ENCODE results near the gene FBXO36. TPM values are rescaled to one million over a fixed set of nuclear protein-coding genes. Genes with fewer than 3 reads are reported as not detected.

The FBXO36 gene
- total and polyA plus RNA-seq, 2 of the 13 experiments (the other 11 are each of a cell fraction or from before 2014, with no cell fraction given) = 2.8 TPM

DNA sequence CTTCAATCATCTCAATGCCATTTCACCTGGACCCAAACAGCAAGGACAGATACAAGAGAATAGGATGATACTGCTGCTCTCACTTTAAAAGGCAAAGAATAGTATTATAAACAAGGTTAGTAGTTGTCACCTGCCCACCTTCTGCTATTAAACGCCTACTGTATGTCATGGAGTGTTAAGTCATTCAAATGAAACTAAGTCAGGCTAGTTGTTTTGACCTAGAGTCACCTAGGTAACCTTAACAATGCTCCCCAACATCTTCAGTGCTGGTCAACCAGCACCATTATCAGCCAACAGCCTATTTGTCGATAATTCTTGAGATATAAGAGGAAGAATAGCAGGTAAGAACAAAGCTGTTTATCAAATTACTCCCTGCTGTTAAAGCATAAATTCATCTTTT lies 39.7 kb upstream of the FBXO36 start (continued):
- TF ChIP-seq NBN (conservative IDR thresholded peaks at IDR 0.05) (no peak), BORCS8-MEF2B (CRISPR knock-in tag; IDR thresholded peaks at IDR 0.05) (no peak), ZNF446 (CRISPR knock-in tag; IDR thresholded peaks at IDR 0.05) (no peak)
- TF ChIP-seq, protein P1, sequence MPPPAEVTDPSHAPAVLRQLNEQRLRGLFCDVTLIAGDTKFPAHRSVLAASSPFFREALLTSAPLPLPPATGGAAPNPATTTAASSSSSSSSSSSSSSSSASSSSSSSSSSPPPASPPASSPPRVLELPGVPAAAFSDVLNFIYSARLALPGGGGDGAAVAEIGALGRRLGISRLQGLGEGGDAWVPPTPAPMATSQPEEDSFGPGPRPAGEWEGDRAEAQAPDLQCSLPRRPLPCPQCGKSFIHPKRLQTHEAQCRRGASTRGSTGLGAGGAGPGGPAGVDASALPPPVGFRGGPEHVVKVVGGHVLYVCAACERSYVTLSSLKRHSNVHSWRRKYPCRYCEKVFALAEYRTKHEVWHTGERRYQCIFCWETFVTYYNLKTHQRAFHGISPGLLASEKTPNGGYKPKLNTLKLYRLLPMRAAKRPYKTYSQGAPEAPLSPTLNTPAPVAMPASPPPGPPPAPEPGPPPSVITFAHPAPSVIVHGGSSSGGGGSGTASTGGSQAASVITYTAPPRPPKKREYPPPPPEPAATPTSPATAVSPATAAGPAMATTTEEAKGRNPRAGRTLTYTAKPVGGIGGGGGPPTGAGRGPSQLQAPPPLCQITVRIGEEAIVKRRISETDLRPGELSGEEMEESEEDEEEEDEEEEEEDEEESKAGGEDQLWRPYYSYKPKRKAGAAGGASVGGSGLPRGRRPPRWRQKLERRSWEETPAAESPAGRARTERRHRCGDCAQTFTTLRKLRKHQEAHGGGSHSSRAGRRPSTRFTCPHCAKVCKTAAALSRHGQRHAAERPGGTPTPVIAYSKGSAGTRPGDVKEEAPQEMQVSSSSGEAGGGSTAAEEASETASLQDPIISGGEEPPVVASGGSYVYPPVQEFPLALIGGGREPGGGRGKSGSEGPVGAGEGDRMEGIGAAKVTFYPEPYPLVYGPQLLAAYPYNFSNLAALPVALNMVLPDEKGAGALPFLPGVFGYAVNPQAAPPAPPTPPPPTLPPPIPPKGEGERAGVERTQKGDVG (CRISPR knock-in tag; IDR thresholded peaks at IDR 0.05; ENCODE audit: borderline replicate concordance) = no peak

DNA sequence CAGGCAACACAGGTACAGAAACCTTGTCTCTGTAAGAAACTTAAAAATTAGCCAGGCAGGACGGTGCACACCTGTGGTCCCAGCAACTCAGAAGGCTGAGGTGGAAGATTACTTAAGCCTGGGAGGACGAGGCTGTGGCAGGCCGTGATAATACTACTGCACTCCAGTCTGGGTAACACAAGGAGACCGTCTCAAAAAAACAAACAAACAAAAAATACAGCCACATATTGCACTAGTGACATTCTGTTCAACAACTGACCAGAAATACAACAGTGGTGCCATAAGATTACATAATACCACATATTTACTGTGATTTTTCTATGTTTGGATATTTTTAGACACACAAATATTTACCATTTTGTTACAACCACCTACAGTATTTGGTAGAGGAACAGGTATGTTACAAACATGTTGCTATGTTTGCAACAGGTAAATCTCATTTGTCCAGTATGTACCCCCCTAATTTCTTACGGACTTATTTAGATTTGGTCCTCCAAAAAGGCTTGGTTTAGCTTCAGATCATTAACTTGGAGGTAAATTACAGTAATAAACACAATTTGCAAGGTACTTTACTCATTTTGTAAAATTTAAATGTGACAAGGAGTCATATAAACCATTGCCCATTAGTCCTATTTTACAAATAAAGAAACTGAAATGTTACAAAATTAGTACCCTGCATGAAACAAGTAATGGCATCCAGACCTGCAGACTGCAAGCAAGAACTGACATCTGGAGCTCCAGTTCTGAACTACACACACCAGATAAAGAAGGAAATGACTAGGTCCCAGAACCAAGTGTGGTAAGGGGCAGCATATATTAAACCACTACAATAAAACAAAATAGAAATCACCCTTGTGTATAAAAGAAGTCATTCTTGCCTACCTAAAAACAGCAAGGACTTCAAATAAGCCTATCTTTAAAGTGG lies 37.3 kb upstream of the FBXO36 start:
- no peak overlapping the region for H3K27ac ChIP-seq (ENCODE audit: extremely low read length, insufficient read depth, low read length)
- CTCF ChIA-PET (ENCODE audit: low intra/inter-chr PET ratio, low total read pairs) = no interaction called here
- FAIRE-seq (no peak), DNase-seq (ENCODE audit: low spot score) (no peak), ATAC-seq (peak; percentile 38; the same call in 1 of the 3 replicates)
- no TSS peak for BruUV-seq (replicated peaks)
- H3K4me1 ChIP-seq (ENCODE audit: insufficient read depth, low read length) = no peaks in the 10 kb centered on the region
- 95% methylated on average over 5 of the region's 5 CpGs for WGBS (ENCODE audit: low lambda C conversion rate)
- no peak overlapping the region for H2AFZ ChIP-seq (ENCODE audit: low read length)
- TF ChIP-seq TBX2 (CRISPR knock-in tag; IDR thresholded peaks at IDR 0.05; ENCODE audit: borderline replicate concordance) = no peak
- no peak for TF ChIP-seq MEF2D (CRISPR knock-in tag; IDR thresholded peaks at IDR 0.05)
- no peak for TF ChIP-seq RARG (CRISPR knock-in tag; IDR thresholded peaks at IDR 0.05; ENCODE audit: low read depth)
- TF ChIP-seq, protein P2, sequence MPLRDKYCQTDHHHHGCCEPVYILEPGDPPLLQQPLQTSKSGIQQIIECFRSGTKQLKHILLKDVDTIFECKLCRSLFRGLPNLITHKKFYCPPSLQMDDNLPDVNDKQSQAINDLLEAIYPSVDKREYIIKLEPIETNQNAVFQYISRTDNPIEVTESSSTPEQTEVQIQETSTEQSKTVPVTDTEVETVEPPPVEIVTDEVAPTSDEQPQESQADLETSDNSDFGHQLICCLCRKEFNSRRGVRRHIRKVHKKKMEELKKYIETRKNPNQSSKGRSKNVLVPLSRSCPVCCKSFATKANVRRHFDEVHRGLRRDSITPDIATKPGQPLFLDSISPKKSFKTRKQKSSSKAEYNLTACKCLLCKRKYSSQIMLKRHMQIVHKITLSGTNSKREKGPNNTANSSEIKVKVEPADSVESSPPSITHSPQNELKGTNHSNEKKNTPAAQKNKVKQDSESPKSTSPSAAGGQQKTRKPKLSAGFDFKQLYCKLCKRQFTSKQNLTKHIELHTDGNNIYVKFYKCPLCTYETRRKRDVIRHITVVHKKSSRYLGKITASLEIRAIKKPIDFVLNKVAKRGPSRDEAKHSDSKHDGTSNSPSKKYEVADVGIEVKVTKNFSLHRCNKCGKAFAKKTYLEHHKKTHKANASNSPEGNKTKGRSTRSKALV (CRISPR knock-in tag; IDR thresholded peaks at IDR 0.05) = no peak
- no peak for TF ChIP-seq ZNF790 (CRISPR knock-in tag; IDR thresholded peaks at IDR 0.05; ENCODE audit: borderline replicate concordance)
- TF ChIP-seq ZSCAN21 (CRISPR knock-in tag; IDR thresholded peaks at IDR 0.05; ENCODE audit: borderline replicate concordance) = no peak
- no peak for TF ChIP-seq KAT7 (CRISPR knock-in tag; IDR thresholded peaks at IDR 0.05; ENCODE audit: borderline replicate concordance)
- TF ChIP-seq HOXA3 (CRISPR knock-in tag; IDR thresholded peaks at IDR 0.05) = no peak
- no peak for TF ChIP-seq DNMT3B (CRISPR knock-in tag; conservative IDR thresholded peaks at IDR 0.05)
- intact Hi-C loops (cut with micrococcal nuclease; ENCODE audit: unreplicated experiment) = no loop called here
- H4K20me1 ChIP-seq (ENCODE audit: insufficient read depth, low read length) = peaks cover 11% of the 10 kb centered on the region
- peaks cover 80% of the 10 kb centered on the region for H3K79me2 ChIP-seq (ENCODE audit: insufficient read depth, low read length)
- no peak overlapping the region for H3K4me2 ChIP-seq (ENCODE audit: low read depth, low read length)
- H3K36me3 ChIP-seq (replicated peaks in 1 of 2; ENCODE audit: control insufficient read depth in 1 of 2, insufficient read depth in 2 of 2, low read length in 2 of 2) = peaks cover 0 to 24% of the 10 kb centered on the region in 2 experiments; a peak in 3 of 5 replicates
- no peak overlapping the region for H3K9ac ChIP-seq (ENCODE audit: insufficient read depth, low read depth, low read length)
- no peaks in the 10 kb centered on the region for H3K9me3 ChIP-seq (ENCODE audit: low read length)
- no peak overlapping the region for H3K4me3 ChIP-seq (replicated peaks in 1 of 3; ENCODE audit: insufficient read depth in 1 of 3, low read depth in 2 of 3, low read length in 3 of 3)
- H3K27me3 ChIP-seq (ENCODE audit: control insufficient read depth in 1 of 2, insufficient read depth in 2 of 2, low read length in 2 of 2) = no peaks in the 10 kb centered on the region
- in situ Hi-C loops (cut with HindIII; ENCODE audit: extremely low pct_ligation_motif_present, low pct_unique_long_range_greater_than_20kb) = no loop called here
- POLR2A ChIA-PET = no interaction called here

All from HepG2 (cell line).